Measurements from ENCODE around the gene C1QTNF8.

The C1QTNF8 gene

GRCh38 chr16:1055557-1055924, 40.5 kb downstream of the C1QTNF8 start:
- DNase-seq: no peak

- DNase-seq: no peak
These were observed 41.1 kb downstream of the C1QTNF8 start for GRCh38 chr16:1054660-1055556.

GRCh38 chr16:1053700-1054368, 42.2 kb downstream of the C1QTNF8 start:
- DNase-seq: no peak

GRCh38 chr16:1053121-1053521, 42.9 kb downstream of the C1QTNF8 start:
- DNase-seq: no peak

GRCh38 chr16:1052721-1053120, 43.3 kb downstream of the C1QTNF8 start:
- DNase-seq: no peak

- no peak for DNase-seq
These were observed 44.6 kb downstream of the C1QTNF8 start for GRCh38 chr16:1051446-1051845.

- DNase-seq: no peak
These were observed 45.1 kb downstream of the C1QTNF8 start for GRCh38 chr16:1050921-1051320.

- DNase-seq: no peak
These were observed 45.5 kb downstream of the C1QTNF8 start for GRCh38 chr16:1050516-1050915.

- no peak for DNase-seq
These were observed 46.1 kb downstream of the C1QTNF8 start for GRCh38 chr16:1049976-1050247.

- DNase-seq: no peak
These were observed 46.7 kb downstream of the C1QTNF8 start for GRCh38 chr16:1049113-1049975.

GRCh38 chr16:1048442-1049112, 47.5 kb downstream of the C1QTNF8 start:
- no peak for DNase-seq

- no peak for DNase-seq
These were observed 48.2 kb downstream of the C1QTNF8 start for GRCh38 chr16:1047801-1048200.

- no peak for DNase-seq
These were observed 48.9 kb downstream of the C1QTNF8 start for GRCh38 chr16:1047123-1047522.

GRCh38 chr16:1045993-1046911, 49.8 kb downstream of the C1QTNF8 start:
- DNase-seq: no peak

GRCh38 chr16:1045310-1045992, 50.6 kb downstream of the C1QTNF8 start:
- no peak for DNase-seq

GRCh38 chr16:1044460-1045309, 51.4 kb downstream of the C1QTNF8 start:
- no peak for DNase-seq

GRCh38 chr16:1043881-1044451, 52.1 kb downstream of the C1QTNF8 start:
- DNase-seq: no peak

GRCh38 chr16:1042866-1043265, 53.2 kb downstream of the C1QTNF8 start:
- DNase-seq: no peak

- DNase-seq: no peak
These were observed 53.8 kb downstream of the C1QTNF8 start for GRCh38 chr16:1042049-1042744.
